ENCODE results near the gene ADGRV1.

ADGRV1 gene

DNA sequence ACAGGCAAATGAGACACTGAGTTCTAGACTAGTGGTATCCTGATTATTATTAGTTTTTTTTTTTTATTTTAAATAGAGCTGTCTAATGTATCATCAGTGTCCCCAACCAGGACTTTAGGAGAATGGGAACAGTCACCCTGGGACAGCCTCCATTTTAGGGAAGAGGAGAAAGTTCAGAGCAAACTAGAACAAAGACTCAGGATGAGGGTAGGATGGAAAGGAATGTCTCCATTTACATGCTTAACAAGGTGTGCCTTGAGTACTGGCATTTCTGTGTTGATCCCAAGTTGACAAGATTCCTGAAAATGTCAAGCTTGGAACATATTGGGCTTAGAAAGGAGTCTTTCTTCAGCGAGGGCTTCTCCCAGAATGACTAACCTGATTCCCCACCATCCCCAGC, 601.0 kb downstream of the ADGRV1 start:
- TF ChIP-seq CREB1 (IDR thresholded peaks at IDR 0.05; ENCODE audit: low read depth) = no peak
- no peak for TF ChIP-seq TCF12 (IDR thresholded peaks at IDR 0.05; ENCODE audit: low read depth)
- TF ChIP-seq TAF1 (IDR thresholded peaks at IDR 0.05; ENCODE audit: low read depth) = no peak
- no peak for TF ChIP-seq NFIC (IDR thresholded peaks at IDR 0.05)
- TF ChIP-seq, protein P1, sequence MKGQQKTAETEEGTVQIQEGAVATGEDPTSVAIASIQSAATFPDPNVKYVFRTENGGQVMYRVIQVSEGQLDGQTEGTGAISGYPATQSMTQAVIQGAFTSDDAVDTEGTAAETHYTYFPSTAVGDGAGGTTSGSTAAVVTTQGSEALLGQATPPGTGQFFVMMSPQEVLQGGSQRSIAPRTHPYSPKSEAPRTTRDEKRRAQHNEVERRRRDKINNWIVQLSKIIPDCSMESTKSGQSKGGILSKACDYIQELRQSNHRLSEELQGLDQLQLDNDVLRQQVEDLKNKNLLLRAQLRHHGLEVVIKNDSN (IDR thresholded peaks at IDR 0.05) = no peak
- TF ChIP-seq ZBTB7A (IDR thresholded peaks at IDR 0.05; ENCODE audit: low read depth) = no peak
- TF ChIP-seq FOXM1 (IDR thresholded peaks at IDR 0.05; ENCODE audit: borderline replicate concordance, low read depth) = no peak
- no peak for TF ChIP-seq YY1 (IDR thresholded peaks at IDR 0.05; ENCODE audit: low read depth)
- no peak for TF ChIP-seq TEAD4 (IDR thresholded peaks at IDR 0.05)
- no peak for TF ChIP-seq EP300 (IDR thresholded peaks at IDR 0.05; ENCODE audit: borderline replicate concordance)
- TF ChIP-seq, protein P2, sequence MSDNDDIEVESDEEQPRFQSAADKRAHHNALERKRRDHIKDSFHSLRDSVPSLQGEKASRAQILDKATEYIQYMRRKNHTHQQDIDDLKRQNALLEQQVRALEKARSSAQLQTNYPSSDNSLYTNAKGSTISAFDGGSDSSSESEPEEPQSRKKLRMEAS (IDR thresholded peaks at IDR 0.05) = no peak
- TF ChIP-seq, protein P3, sequence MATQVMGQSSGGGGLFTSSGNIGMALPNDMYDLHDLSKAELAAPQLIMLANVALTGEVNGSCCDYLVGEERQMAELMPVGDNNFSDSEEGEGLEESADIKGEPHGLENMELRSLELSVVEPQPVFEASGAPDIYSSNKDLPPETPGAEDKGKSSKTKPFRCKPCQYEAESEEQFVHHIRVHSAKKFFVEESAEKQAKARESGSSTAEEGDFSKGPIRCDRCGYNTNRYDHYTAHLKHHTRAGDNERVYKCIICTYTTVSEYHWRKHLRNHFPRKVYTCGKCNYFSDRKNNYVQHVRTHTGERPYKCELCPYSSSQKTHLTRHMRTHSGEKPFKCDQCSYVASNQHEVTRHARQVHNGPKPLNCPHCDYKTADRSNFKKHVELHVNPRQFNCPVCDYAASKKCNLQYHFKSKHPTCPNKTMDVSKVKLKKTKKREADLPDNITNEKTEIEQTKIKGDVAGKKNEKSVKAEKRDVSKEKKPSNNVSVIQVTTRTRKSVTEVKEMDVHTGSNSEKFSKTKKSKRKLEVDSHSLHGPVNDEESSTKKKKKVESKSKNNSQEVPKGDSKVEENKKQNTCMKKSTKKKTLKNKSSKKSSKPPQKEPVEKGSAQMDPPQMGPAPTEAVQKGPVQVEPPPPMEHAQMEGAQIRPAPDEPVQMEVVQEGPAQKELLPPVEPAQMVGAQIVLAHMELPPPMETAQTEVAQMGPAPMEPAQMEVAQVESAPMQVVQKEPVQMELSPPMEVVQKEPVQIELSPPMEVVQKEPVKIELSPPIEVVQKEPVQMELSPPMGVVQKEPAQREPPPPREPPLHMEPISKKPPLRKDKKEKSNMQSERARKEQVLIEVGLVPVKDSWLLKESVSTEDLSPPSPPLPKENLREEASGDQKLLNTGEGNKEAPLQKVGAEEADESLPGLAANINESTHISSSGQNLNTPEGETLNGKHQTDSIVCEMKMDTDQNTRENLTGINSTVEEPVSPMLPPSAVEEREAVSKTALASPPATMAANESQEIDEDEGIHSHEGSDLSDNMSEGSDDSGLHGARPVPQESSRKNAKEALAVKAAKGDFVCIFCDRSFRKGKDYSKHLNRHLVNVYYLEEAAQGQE (IDR thresholded peaks at IDR 0.05; ENCODE audit: low read depth) = no peak
- TF ChIP-seq EGR1 (IDR thresholded peaks at IDR 0.05) = no peak
- TF ChIP-seq CEBPB (IDR thresholded peaks at IDR 0.05) = no peak

DNA sequence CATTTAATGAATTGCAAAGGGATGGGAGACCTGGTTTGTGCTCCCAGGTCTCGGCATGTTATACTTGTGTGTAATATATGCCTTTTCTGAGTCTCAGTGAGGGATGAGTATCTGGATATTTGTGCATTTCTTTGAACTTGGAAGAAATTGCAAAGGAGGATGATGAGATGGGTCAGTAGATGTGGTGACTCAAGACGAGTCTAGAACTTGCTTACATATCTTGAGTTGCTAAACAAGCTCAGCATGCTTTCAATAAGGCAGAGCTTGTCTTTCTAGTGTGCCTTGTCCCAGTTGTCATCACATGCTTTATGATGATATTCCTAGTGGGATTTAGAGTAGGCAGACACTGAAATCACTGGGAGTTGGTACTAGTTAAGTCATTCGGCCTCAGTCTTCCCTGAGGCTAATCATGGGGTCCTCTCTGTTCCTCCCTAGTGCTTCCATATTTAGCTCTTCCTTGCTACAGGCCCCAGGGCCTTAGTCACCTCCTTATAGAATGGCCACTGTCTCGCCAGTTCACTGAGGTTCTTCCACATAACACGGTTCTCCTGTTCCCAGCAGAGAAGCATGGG, 602.2 kb downstream of the ADGRV1 start:
- no peak for TF ChIP-seq CREB1 (IDR thresholded peaks at IDR 0.05; ENCODE audit: low read depth)
- TF ChIP-seq TEAD4 (IDR thresholded peaks at IDR 0.05) = no peak
- TF ChIP-seq EP300 (IDR thresholded peaks at IDR 0.05; ENCODE audit: borderline replicate concordance) = no peak
- TF ChIP-seq, protein P2 (IDR thresholded peaks at IDR 0.05) = no peak
- no peak for TF ChIP-seq RAD21 (IDR thresholded peaks at IDR 0.05; ENCODE audit: low read depth)
- no peak for TF ChIP-seq NFIC (IDR thresholded peaks at IDR 0.05)
- TF ChIP-seq TCF12 (IDR thresholded peaks at IDR 0.05; ENCODE audit: low read depth) = no peak
- TF ChIP-seq, protein P3 (IDR thresholded peaks at IDR 0.05; ENCODE audit: low read depth) = no peak
- TF ChIP-seq TAF1 (IDR thresholded peaks at IDR 0.05; ENCODE audit: low read depth) = no peak
- TF ChIP-seq, protein P1 (IDR thresholded peaks at IDR 0.05) = no peak

DNA sequence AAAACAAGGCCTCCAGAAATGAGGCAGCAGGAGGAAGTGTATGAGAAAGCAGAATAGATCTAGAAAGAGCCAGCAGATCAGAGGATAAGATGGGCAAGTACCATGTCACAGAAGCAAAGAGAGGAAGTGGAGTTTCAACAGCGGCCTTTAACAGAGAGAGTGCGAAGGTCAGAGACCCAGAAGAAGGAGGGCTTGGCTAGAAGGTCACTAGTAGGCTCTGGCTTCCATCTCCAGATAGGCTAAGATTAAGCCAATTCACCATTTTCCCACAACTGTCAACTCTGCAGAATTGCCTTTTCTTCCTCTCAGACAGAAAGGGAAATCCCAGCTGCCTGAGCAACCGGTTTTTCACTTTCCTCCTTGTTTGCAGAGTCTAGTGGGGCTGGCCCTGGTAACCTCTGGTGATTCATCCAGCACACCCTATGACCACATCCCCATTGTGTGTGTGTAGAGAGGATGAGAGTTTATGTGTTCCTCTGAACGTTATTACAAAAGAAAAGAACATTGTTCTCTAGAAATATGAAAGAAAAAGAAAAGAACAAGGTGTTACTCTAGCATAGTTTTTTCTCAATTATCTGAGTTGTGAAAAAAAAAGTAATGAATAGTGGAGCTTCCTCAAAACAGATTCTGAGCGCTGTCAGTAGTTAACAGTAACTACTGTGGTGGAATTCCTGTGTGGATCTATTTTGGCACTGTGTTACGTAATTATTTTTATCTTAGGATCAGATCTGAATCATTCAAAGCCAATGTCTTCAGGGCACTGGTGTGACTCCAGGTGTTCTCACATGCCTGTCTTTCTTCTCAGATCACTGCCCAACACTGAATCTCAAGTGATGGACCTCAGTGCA, 604.2 kb downstream of the ADGRV1 start:
- TF ChIP-seq CREB1 (IDR thresholded peaks at IDR 0.05; ENCODE audit: low read depth) (no peak), TCF12 (IDR thresholded peaks at IDR 0.05; ENCODE audit: low read depth) (0 out of 2 replicates have a peak, but pooled peaks have one; percentile 45), RAD21 (IDR thresholded peaks at IDR 0.05; ENCODE audit: low read depth) (peak; percentile 1; the same call in 1 of the 2 replicates), NFIC (IDR thresholded peaks at IDR 0.05) (0 out of 2 replicates have a peak, but pooled peaks have one; percentile 16), ZBTB7A (IDR thresholded peaks at IDR 0.05; ENCODE audit: low read depth) (no peak), FOXM1 (IDR thresholded peaks at IDR 0.05; ENCODE audit: borderline replicate concordance, low read depth) (no peak), CEBPB (IDR thresholded peaks at IDR 0.05) (peak; percentile 54; the same call in 1 of the 2 replicates)
- TF ChIP-seq, protein P3 (IDR thresholded peaks at IDR 0.05; ENCODE audit: low read depth) = no peak
- TF ChIP-seq, protein P1 (IDR thresholded peaks at IDR 0.05) = no peak
